ENCODE measurements around the gene ATE1. TPM values are rescaled to one million over a fixed set of nuclear protein-coding genes. Genes with fewer than 3 reads are reported as not detected.

The ATE1 gene
- total and polyA plus RNA-seq, 2 donors (not counting 3 experiments of a cell fraction or from before 2014, with no cell fraction given), result 8.7 to 27.1 TPM

DNA sequence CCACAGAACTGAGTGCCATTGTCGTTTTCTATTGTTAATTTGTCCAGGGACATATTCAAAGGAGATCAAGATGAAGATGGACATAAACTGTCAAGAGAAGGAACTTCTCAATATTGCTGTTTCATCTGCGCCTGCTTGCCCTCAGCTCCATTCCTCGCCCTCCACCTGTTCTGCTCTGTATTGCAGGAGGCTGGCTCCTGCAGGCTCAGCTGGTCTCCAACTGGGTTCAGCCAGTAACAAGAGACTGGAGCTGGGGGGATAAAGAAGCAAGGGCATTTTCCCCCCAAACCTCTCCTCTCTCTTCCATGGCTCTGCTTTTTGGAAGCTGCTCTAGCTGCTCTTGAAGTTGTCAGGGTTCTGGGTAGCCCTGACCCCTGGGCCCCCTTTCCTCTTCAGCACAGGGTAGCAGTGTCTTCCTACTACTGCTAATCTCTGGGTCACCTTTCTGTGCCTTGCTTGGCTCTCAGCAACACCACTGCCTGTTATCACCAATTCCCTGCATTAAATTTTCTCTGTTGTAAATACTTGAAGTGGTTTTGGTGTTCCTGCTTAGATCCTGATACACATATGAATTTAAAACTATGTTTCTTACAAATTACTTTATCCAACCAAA is 180.6 kb downstream of the ATE1 start:
- Histone ChIP-seq H3K4me2 (ENCODE audit: insufficient read depth, low read length) (no peak overlapping the region), H3K4me1 (ENCODE audit: control insufficient read depth, extremely low read depth, insufficient read depth, low read length) (no peaks in the 10 kb centered on the region), H3K27me3 (ENCODE audit: control insufficient read depth in 2 of 2, insufficient read depth in 2 of 2, low read length in 2 of 2) (no peaks in the 10 kb centered on the region), H3K27ac (ENCODE audit: insufficient read depth, low read depth, low read length) (no peak overlapping the region), H3K9ac (replicated peaks; ENCODE audit: extremely low read depth, insufficient read depth, low read length) (no peak overlapping the region), H3K79me2 (ENCODE audit: control insufficient read depth, insufficient read depth, low read length) (no peaks in the 10 kb centered on the region), H3K9me3 (replicated peaks; ENCODE audit: control insufficient read depth, insufficient read depth, low read length) (no peaks in the 10 kb centered on the region), H4K20me1 (replicated peaks; ENCODE audit: control insufficient read depth, extremely low read depth, insufficient read depth, low read length) (no peaks in the 10 kb centered on the region), H3K36me3 (ENCODE audit: control insufficient read depth in 2 of 2, extremely low read depth in 1 of 2, insufficient read depth in 2 of 2, low read length in 2 of 2) (no peaks in the 10 kb centered on the region), H3K4me3 (replicated peaks in 1 of 3; ENCODE audit: insufficient read depth in 1 of 3, low read depth in 1 of 3, low read length in 3 of 3) (no peak overlapping the region), H3K9me1 (replicated peaks; ENCODE audit: control insufficient read depth, extremely low read depth, insufficient read depth, low read length) (peaks cover 3% of the 10 kb centered on the region), H2AFZ (ENCODE audit: low read depth, low read length) (no peak overlapping the region)
- dilution Hi-C loops (cut with MboI; ENCODE audit: extremely low pct_ligation_motif_present, low sequenced_read_pairs) (no loop called here), intact Hi-C loops (cut with micrococcal nuclease) (no loop called here)
- no TSS peak for BruUV-seq (replicated peaks)
- FAIRE-seq (no peak), DNase-seq (ENCODE audit: low read depth, low spot score) (no peak)
- POLR2A ChIA-PET, result no interaction called here
- CTCF ChIA-PET, result interaction anchor here (0.7 to 1.0 kb wide), 4 partner anchors 9 to 798 kb away, joined by 3 read pairs; no protein-coding TSS in a partner anchor
- TF ChIP-seq POLR2A (IDR thresholded peaks at IDR 0.05; ENCODE audit: low read depth, low read length) (no peak), GATA2 (IDR thresholded peaks at IDR 0.05; ENCODE audit: insufficient read depth, insufficient read length, low read depth, low read length) (no peak), MYC (IDR thresholded peaks at IDR 0.05; ENCODE audit: low read depth, low read length) (no peak), FOS (IDR thresholded peaks at IDR 0.05; ENCODE audit: borderline replicate concordance, insufficient read depth, low read length) (no peak), EZH2 (IDR thresholded peaks at IDR 0.05; ENCODE audit: borderline replicate concordance, low read depth, low read length, severe bottlenecking) (no peak), JUN (IDR thresholded peaks at IDR 0.05; ENCODE audit: borderline replicate concordance, insufficient read depth, insufficient read length, low read depth) (no peak), POLR2AphosphoS5 (IDR thresholded peaks at IDR 0.05; ENCODE audit: insufficient read depth, low read depth, low read length) (no peak)
- TF ChIP-seq, protein P1, sequence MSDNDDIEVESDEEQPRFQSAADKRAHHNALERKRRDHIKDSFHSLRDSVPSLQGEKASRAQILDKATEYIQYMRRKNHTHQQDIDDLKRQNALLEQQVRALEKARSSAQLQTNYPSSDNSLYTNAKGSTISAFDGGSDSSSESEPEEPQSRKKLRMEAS (IDR thresholded peaks at IDR 0.05; ENCODE audit: insufficient read depth, insufficient read length), result no peak
- TF ChIP-seq, protein P2, sequence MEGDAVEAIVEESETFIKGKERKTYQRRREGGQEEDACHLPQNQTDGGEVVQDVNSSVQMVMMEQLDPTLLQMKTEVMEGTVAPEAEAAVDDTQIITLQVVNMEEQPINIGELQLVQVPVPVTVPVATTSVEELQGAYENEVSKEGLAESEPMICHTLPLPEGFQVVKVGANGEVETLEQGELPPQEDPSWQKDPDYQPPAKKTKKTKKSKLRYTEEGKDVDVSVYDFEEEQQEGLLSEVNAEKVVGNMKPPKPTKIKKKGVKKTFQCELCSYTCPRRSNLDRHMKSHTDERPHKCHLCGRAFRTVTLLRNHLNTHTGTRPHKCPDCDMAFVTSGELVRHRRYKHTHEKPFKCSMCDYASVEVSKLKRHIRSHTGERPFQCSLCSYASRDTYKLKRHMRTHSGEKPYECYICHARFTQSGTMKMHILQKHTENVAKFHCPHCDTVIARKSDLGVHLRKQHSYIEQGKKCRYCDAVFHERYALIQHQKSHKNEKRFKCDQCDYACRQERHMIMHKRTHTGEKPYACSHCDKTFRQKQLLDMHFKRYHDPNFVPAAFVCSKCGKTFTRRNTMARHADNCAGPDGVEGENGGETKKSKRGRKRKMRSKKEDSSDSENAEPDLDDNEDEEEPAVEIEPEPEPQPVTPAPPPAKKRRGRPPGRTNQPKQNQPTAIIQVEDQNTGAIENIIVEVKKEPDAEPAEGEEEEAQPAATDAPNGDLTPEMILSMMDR (IDR thresholded peaks at IDR 0.05; ENCODE audit: extremely low read depth in 1 of 2, insufficient read depth in 1 of 2, low read depth in 1 of 2, low read length in 2 of 2), result no peak
